ENCODE results near the gene ABHD12B.

- TF ChIP-seq POLR2A (IDR thresholded peaks at IDR 0.05), result no peak
- TF ChIP-seq, protein P1, sequence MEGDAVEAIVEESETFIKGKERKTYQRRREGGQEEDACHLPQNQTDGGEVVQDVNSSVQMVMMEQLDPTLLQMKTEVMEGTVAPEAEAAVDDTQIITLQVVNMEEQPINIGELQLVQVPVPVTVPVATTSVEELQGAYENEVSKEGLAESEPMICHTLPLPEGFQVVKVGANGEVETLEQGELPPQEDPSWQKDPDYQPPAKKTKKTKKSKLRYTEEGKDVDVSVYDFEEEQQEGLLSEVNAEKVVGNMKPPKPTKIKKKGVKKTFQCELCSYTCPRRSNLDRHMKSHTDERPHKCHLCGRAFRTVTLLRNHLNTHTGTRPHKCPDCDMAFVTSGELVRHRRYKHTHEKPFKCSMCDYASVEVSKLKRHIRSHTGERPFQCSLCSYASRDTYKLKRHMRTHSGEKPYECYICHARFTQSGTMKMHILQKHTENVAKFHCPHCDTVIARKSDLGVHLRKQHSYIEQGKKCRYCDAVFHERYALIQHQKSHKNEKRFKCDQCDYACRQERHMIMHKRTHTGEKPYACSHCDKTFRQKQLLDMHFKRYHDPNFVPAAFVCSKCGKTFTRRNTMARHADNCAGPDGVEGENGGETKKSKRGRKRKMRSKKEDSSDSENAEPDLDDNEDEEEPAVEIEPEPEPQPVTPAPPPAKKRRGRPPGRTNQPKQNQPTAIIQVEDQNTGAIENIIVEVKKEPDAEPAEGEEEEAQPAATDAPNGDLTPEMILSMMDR (IDR thresholded peaks at IDR 0.05), result no peak
Measured at GRCh38 chr14:50871914-50872732, at the start of gene ABHD12B.

All from gastroesophageal sphincter (tissue), 3 donors.